D721Med (cell line): ENCODE data around the gene SHH.

Experiments used
- DNase-seq: peaks from one replicate; pipeline ENCODE4 v3.0.0; 2011; ENCODE audit warnings: low spot score; ENCODE audit not compliant: insufficient read length
- FAIRE-seq: peaks from 2 replicates; lab custom pipeline; 2011; peaks lifted over from hg19 to GRCh38; lab: Jason Lieb, UNC
- CTCF ChIP-seq: IDR thresholded peaks from 2 replicates; pipeline ENCODE4 v1.5.1; 2012; ENCODE audit warnings: mild to moderate bottlenecking, control low read depth; ENCODE audit not compliant: insufficient read depth; ENCODE audit errors: missing control alignments

SHH gene

GRCh38 chr7:155799514-155799913 is 12.7 kb downstream of the SHH start:
- no peak for DNase-seq
- no peak for FAIRE-seq
- no peak for TF ChIP-seq CTCF

- DNase-seq (no peak), FAIRE-seq (no peak)
- no peak for TF ChIP-seq CTCF
Measured at GRCh38 chr7:155798673-155799439, 13.4 kb downstream of the SHH start.

- TF ChIP-seq CTCF: no peak
- no peak for DNase-seq
- no peak for FAIRE-seq
Measured at GRCh38 chr7:155797262-155798250, 14.7 kb downstream of the SHH start.

GRCh38 chr7:155796381-155797261 is 15.6 kb downstream of the SHH start:
- FAIRE-seq (no peak), DNase-seq (peak; percentile 81)
- TF ChIP-seq CTCF: peak; percentile 75

GRCh38 chr7:155795951-155796350 is 16.3 kb downstream of the SHH start:
- DNase-seq (no peak), FAIRE-seq (no peak)
- TF ChIP-seq CTCF: no peak

GRCh38 chr7:155795401-155795800 is 16.9 kb downstream of the SHH start:
- DNase-seq: no peak
- TF ChIP-seq CTCF: no peak
- no peak for FAIRE-seq
